ENCODE results near the gene AUTS2. TPM values are rescaled to one million over a fixed set of nuclear protein-coding genes. Genes with fewer than 3 reads are reported as not detected.

Gene AUTS2
- total and polyA plus RNA-seq, 4 donors, result 4.9 to 24.4 (median 7.0) TPM

DNA sequence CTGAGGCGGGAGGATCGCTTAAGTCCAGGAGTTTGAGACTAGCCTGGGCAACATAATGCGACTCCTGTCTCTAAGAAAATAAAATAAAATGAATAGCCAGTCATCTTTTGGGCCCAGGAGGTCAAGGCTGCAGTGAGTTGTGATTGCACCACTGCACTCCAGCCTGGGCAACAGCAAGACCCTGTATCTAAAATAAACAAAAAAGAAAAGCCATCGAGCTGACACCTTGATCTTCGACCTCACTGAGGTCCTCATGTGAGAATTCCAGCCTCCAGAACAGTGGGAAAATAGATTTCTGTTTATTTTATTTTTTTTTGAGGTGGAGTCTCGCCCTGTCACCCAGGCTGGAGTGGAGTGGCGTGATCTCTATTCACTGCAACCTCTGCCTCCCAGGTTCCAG lies 1232.2 kb downstream of the AUTS2 start:
- WGBS, result 51% methylated on average over 7 of the region's 7 CpGs
- Histone ChIP-seq H3K9ac (ENCODE audit: low read depth in 1 of 2, low read length in 2 of 2) (no peak overlapping the region), H3K27me3 (ENCODE audit: control insufficient read depth in 4 of 4, insufficient read depth in 4 of 4, low read length in 3 of 4) (no peaks in the 10 kb centered on the region), H3K4me3 (ENCODE audit: low read depth in 1 of 3, low read length in 3 of 3) (no peak overlapping the region), H3K9me3 (ENCODE audit: control insufficient read depth in 4 of 4, low read length in 3 of 4) (peaks cover 0 to 3% (median 0%) of the 10 kb centered on the region in 4 donors), H3K4me1 (ENCODE audit: control insufficient read depth in 4 of 4, insufficient read depth in 4 of 4, low read length in 3 of 4) (peaks cover 0 to 23% (median 17%) of the 10 kb centered on the region in 4 donors), H3K27ac (ENCODE audit: low read depth in 1 of 2, low read length in 2 of 2) (peak overlapping the region in 1 of 2 donors; percentile 37), H3K36me3 (ENCODE audit: control insufficient read depth in 4 of 4, insufficient read depth in 3 of 4, low read depth in 1 of 4, low read length in 3 of 4) (no peaks in the 10 kb centered on the region)
- DNase-seq (ENCODE audit: low spot score), result no peak
- TF ChIP-seq TAF1 (conservative IDR thresholded peaks at IDR 0.05) (no peak), HNF4G (IDR thresholded peaks at IDR 0.05) (no peak), CTCF (IDR thresholded peaks at IDR 0.05; ENCODE audit: low read depth, low read length, missing input control) (no peak), SP1 (IDR thresholded peaks at IDR 0.05) (peak; percentile 22), EGR1 (IDR thresholded peaks at IDR 0.05; ENCODE audit: low read depth in 2 of 2) (no peak), NR2F2 (IDR thresholded peaks at IDR 0.05) (peak; percentile 37), GABPA (IDR thresholded peaks at IDR 0.05 in 1 of 2, conservative IDR thresholded peaks at IDR 0.05 in 1 of 2) (peak in 1 of 2 donors; percentile 9), RAD21 (IDR thresholded peaks at IDR 0.05) (no peak), FOXA1 (IDR thresholded peaks at IDR 0.05) (no peak), FOXA2 (IDR thresholded peaks at IDR 0.05) (peak; percentile 40), RXRA (IDR thresholded peaks at IDR 0.05) (peak; percentile 30 to 67), JUND (IDR thresholded peaks at IDR 0.05) (peak in 1 of 2 donors; percentile 26), HNF4A (conservative IDR thresholded peaks at IDR 0.05) (peak; percentile 63 to 74), YY1 (IDR thresholded peaks at IDR 0.05) (peak; percentile 18)
- TF ChIP-seq, protein P1, sequence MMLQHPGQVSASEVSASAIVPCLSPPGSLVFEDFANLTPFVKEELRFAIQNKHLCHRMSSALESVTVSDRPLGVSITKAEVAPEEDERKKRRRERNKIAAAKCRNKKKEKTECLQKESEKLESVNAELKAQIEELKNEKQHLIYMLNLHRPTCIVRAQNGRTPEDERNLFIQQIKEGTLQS (IDR thresholded peaks at IDR 0.05), result no peak
- TF ChIP-seq, protein P2, sequence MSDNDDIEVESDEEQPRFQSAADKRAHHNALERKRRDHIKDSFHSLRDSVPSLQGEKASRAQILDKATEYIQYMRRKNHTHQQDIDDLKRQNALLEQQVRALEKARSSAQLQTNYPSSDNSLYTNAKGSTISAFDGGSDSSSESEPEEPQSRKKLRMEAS (IDR thresholded peaks at IDR 0.05), result no peak
- TF ChIP-seq, protein P3, sequence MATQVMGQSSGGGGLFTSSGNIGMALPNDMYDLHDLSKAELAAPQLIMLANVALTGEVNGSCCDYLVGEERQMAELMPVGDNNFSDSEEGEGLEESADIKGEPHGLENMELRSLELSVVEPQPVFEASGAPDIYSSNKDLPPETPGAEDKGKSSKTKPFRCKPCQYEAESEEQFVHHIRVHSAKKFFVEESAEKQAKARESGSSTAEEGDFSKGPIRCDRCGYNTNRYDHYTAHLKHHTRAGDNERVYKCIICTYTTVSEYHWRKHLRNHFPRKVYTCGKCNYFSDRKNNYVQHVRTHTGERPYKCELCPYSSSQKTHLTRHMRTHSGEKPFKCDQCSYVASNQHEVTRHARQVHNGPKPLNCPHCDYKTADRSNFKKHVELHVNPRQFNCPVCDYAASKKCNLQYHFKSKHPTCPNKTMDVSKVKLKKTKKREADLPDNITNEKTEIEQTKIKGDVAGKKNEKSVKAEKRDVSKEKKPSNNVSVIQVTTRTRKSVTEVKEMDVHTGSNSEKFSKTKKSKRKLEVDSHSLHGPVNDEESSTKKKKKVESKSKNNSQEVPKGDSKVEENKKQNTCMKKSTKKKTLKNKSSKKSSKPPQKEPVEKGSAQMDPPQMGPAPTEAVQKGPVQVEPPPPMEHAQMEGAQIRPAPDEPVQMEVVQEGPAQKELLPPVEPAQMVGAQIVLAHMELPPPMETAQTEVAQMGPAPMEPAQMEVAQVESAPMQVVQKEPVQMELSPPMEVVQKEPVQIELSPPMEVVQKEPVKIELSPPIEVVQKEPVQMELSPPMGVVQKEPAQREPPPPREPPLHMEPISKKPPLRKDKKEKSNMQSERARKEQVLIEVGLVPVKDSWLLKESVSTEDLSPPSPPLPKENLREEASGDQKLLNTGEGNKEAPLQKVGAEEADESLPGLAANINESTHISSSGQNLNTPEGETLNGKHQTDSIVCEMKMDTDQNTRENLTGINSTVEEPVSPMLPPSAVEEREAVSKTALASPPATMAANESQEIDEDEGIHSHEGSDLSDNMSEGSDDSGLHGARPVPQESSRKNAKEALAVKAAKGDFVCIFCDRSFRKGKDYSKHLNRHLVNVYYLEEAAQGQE (IDR thresholded peaks at IDR 0.05), result no peak
- TF ChIP-seq, protein P4, sequence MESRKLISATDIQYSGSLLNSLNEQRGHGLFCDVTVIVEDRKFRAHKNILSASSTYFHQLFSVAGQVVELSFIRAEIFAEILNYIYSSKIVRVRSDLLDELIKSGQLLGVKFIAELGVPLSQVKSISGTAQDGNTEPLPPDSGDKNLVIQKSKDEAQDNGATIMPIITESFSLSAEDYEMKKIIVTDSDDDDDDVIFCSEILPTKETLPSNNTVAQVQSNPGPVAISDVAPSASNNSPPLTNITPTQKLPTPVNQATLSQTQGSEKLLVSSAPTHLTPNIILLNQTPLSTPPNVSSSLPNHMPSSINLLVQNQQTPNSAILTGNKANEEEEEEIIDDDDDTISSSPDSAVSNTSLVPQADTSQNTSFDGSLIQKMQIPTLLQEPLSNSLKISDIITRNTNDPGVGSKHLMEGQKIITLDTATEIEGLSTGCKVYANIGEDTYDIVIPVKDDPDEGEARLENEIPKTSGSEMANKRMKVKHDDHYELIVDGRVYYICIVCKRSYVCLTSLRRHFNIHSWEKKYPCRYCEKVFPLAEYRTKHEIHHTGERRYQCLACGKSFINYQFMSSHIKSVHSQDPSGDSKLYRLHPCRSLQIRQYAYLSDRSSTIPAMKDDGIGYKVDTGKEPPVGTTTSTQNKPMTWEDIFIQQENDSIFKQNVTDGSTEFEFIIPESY (IDR thresholded peaks at IDR 0.05), result no peak
